AG09309 (cell line): ENCODE results near the gene FN3KRP.
"Not testable (repeated sequence)": the region's sequence is repeated elsewhere in the genome, so short reads cannot be mapped to it uniquely, and the experiment has no call there.

Experiments used
- DNase-seq: peaks from one replicate; pipeline ENCODE4 v3.0.0-alpha.2; 2010; ENCODE audit warnings: low read depth
- H3K4me3 ChIP-seq: 2 replicates; pipeline ENCODE4 v1.5.1; 2011; ENCODE audit warnings: mild to moderate bottlenecking, low read depth, low read length, moderate library complexity; ENCODE audit not compliant: control insufficient read depth
- TF ChIP-seq, protein P1 (sequence below): IDR thresholded peaks from 2 replicates; pipeline ENCODE4 v1.5.1; 2011; ENCODE audit warnings: mild to moderate bottlenecking, low read depth, low read length, inconsistent platforms; ENCODE audit not compliant: insufficient read depth, control insufficient read depth; ENCODE audit errors: missing control alignments

FN3KRP gene

DNA sequence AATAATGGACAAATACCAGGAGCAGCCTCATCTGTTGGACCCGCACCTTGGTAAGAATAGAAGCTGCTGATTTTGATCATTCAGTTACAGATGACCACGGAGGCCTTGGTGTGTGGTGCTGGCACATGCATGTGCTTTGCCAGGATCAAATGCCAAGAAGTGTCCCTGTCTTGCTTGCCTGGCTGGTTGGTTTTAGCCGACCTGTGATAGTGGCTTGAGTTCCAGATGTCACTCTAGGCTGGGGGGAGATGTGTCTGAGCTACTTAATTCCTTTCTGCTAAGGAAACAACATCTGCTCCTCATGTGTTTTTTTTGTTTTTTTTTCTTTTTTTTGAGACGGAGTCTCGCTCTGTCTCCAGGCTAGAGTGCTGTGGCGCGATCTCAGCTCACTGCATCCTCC, 39.7 kb downstream of the FN3KRP start:
- H3K4me3 ChIP-seq = no peak overlapping the region
- TF ChIP-seq, protein P1, sequence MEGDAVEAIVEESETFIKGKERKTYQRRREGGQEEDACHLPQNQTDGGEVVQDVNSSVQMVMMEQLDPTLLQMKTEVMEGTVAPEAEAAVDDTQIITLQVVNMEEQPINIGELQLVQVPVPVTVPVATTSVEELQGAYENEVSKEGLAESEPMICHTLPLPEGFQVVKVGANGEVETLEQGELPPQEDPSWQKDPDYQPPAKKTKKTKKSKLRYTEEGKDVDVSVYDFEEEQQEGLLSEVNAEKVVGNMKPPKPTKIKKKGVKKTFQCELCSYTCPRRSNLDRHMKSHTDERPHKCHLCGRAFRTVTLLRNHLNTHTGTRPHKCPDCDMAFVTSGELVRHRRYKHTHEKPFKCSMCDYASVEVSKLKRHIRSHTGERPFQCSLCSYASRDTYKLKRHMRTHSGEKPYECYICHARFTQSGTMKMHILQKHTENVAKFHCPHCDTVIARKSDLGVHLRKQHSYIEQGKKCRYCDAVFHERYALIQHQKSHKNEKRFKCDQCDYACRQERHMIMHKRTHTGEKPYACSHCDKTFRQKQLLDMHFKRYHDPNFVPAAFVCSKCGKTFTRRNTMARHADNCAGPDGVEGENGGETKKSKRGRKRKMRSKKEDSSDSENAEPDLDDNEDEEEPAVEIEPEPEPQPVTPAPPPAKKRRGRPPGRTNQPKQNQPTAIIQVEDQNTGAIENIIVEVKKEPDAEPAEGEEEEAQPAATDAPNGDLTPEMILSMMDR = no peak
- DNase-seq = no peak

DNA sequence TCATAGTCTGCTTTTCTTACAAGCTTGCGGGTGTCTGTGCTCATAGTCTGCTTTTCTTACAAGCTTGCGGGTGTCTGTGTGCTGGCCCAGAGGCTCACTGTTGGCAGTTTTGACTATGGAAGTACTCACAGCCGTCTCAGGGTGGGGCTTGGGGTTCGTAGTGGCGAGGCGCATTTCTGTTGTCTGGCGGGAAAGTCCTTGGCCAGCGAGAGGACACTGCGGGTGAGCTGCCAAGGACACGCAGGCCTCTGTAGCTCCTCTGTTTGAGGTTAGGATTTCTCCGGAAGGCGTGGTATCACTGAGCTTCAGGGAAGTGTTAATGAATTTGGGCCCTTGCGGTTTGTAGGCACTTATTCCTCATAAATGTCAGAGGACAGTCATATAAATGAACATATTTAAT, 48.9 kb downstream of the FN3KRP start:
- no peak for DNase-seq
- TF ChIP-seq, protein P1 = no peak
- H3K4me3 ChIP-seq = no peak overlapping the region

DNA sequence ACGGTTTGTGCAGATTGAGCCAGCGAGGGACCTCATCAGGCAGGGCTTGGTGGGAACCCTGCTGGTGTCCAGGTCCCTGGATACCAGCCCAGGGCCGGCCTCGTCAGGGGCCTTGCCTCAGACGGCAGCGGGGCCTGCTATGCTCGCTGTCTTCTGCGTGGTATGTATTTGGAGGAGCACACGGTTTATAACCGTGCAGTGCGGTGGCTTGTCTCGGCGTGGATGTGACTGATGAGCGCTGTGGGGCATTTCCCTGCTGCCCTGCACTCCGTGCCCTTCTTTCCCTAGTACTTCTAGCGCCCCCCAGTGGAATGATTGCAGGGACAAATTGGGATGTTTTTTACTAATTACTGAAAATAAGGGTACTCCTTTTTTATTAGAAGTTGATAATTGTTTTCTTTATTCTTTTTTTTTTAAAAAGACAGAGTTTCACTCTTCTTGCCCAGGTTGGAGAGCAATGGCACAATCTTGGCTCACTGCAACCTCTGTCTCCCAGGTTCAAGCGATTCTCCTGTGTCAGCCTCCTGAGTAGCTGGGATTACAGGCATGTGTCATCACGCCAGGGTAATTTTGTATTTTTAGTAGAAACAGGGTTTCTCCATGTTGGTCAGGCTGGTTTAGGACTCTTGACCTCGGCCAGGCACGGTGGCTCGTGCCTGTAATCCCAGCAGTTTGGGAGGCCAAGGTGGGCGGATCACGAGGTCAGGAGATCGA, 50.7 kb downstream of the FN3KRP start:
- DNase-seq = no peak

DNA sequence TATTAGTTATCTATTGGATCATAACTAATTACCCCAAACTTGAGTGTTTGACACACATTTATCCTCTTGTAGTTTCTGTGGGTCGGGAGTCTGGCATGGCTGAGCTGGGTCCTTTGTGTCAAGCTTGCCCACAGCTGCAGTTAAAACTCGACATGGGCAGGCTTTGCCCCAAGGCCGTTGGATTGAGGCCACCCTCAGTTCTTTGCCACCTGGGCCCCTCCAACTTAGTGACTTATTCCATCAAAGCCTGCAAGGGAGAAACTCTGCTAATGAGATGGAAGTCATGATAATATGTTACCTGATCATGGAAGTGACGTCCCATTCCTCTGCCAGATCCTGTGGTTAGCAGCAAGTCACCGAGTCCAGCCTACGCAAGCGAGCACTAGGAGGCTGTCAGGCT, 52.5 kb downstream of the FN3KRP start:
- no peak for DNase-seq
- H3K4me3 ChIP-seq = no peak overlapping the region
- TF ChIP-seq, protein P1 = no peak

More for the DNA sequence above, 50.7 kb downstream of the FN3KRP start:
- TF ChIP-seq, protein P1 = peak; percentile 60
- no peak overlapping the region for H3K4me3 ChIP-seq

DNA sequence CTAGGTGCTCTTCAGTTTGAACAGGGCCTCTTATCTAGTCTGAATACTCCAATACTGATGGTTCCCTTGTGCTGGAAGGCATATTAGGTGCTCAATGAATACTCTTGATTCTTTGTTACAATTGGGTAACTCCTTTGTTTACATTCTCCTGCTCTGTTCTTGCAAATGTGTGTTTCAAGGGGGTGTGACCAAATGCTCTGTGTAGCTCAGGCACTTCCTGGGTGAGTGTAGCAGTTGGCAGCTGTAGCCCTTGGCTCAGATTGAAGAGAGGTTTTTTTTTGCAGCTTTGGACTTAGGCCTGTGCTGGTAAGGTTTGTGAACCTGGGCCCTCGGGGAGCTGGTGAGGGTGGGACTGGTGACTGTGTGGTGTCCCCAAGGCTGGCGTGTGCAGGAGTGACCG, 55.5 kb downstream of the FN3KRP start:
- TF ChIP-seq, protein P1 = no peak
- DNase-seq = peak; percentile 35

DNA sequence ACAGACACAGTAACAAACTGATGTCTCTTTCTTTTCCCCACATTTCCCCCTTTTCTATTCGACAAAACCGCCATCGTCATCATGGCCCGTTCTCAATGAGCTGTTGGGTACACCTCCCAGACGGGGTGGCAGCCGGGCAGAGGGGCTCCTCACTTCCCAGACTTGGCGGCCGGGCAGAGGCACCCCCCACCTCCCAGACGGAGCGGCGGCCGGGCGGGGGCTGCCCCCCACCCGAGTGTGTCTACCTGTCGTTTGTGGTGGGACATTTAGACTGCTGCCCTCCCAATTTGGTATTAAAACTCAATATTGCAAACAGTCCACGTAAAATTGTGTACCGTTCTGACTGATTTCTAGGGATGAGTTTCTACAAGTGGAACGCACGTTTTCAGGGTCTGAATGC, 58.0 kb downstream of the FN3KRP start:
- not testable (repeated sequence) for H3K4me3 ChIP-seq, DNase-seq

More for the DNA sequence above, 55.5 kb downstream of the FN3KRP start:
- H3K4me3 ChIP-seq = no peak overlapping the region

DNA sequence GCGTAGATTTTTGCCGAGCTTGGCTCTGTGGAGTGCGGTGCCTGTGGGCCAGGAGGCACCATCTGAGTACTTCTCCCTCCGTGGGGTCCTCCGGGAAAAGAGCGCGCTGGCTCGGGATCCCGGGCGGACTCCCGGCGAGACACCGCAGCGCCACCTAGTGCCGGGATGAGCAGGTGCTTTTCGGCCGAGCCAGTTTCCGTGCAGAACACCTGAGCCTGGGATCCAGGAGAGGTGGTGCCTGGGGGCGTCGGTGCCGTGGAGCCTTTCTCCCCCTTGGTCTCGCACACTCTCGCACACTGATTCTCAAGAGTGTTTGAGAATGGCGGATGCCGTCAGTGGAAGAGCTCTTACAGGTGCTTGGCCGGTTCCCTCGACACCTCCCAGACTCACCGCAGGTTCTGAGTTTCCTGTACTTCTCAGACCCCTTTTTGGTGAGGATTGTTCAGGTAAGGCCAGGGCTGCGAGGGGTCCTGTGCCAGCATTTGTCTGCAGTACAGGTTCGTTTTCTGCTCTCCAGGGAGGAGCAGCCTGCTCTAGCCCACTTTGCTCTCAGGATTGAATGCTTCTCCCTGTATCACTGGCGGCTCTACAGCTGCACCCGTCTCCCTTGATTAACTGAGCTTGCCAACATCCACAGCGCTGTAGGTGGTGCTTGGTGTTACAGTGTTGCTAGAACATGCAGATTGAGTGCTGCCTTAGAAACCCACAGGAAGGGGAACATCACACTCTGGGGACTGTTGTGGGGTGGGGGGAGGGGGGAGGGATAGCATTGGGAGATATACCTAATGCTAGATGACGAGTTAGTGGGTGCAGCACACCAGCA, 58.7 kb downstream of the FN3KRP start:
- TF ChIP-seq, protein P1 = peak; percentile 97
- no peak for DNase-seq
- H3K4me3 ChIP-seq = peak overlapping the region; percentile 23
